Stimulated activated CD4-positive, alpha-beta T cell treated with anti-CD3 and anti-CD28 coated beads, Interleukin-1b, Interleukin-23, amount 100 ng/mL, for 4 hours (primary cell): Measurements from ENCODE around the gene SSTR3.
"Not testable (repeated sequence)": the region's sequence is repeated elsewhere in the genome, so short reads cannot be mapped to it uniquely, and the experiment has no call there.

Experiments
- DNase-seq, 2 donors: peaks; one replicate each; pipeline ENCODE4 v3.0.0-alpha.2; 2020; ENCODE audit warnings: low read depth in 2 of 2

The SSTR3 gene

DNA sequence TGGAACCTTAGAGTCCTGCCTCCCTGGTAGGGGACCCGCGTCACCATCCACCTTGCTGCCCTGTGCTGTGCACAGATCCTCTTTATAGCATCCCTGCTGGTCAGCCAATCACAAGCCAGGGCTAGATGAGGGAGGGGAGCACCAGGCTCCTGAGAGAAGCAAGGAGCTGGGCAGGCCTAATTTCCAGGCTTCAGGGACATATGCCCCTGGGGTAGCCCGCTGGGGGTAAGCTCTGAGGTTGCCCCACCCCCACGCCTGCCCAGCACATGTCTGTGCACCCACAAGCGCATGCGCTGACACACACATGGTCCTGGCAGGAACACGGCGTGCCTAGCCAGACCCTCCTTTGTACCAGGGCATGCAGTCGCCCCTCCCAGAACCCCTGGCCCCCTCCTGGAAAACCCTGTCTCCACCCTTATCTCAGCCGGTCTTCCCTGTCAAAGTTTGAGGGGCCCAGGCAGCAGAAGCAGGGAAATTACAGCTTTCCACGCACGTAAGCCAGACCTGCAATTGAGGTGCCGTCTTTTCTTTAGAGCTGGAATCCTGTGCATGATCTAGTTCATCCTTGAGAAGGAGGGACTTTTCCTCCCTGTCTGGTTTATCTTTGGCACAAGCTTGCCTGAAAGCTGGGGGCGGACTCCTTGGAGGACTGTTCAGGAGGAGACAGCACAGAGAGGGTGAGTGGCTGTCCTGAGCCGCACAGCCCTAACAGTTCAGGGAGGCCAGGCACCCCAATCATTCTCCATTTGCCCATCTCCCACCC lies 2.1 kb downstream of the SSTR3 start:
- DNase-seq: no peak

- no peak for DNase-seq
Measured at GRCh38 chr22:37209140-37209845, 3.0 kb downstream of the SSTR3 start.

DNA sequence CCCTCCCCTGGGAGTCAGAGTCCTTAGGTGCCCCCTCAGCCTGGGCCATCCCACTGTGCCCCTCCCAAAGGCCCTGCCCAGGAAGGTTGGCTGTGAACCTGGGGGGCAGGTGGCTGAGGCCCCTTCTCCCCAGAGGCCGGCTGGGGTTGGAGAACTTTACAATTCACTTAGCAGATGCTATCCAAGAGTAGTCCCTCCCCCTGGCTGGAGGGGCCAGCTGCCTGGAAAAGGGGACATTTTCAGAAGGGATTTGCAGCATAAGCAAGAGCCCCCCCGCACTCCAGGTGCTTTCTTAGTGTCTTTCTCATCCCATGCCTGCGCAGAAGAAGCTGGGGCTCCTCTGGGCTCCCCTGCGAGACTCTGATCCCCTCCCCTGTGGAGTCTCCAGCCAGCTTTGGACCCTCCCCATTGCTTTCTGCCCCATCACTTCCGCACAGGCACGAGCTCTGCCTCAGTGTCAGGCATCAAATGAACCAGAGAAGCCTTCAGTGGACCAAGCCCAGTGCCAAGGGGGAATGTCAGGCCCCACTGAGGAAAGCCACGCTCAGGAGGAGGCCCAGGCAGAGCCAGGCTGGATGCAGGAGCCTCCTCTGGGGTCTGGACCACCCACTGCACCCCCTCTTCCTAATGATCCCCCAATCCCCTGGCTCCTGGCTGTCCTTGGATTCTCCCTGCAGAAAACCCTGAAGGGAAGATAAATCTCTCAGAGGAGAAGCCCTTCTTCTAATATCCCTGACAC lies 3.7 kb downstream of the SSTR3 start:
- DNase-seq: no peak

GRCh38 chr22:37207981-37208380 lies 4.3 kb downstream of the SSTR3 start:
- DNase-seq: no peak

DNA sequence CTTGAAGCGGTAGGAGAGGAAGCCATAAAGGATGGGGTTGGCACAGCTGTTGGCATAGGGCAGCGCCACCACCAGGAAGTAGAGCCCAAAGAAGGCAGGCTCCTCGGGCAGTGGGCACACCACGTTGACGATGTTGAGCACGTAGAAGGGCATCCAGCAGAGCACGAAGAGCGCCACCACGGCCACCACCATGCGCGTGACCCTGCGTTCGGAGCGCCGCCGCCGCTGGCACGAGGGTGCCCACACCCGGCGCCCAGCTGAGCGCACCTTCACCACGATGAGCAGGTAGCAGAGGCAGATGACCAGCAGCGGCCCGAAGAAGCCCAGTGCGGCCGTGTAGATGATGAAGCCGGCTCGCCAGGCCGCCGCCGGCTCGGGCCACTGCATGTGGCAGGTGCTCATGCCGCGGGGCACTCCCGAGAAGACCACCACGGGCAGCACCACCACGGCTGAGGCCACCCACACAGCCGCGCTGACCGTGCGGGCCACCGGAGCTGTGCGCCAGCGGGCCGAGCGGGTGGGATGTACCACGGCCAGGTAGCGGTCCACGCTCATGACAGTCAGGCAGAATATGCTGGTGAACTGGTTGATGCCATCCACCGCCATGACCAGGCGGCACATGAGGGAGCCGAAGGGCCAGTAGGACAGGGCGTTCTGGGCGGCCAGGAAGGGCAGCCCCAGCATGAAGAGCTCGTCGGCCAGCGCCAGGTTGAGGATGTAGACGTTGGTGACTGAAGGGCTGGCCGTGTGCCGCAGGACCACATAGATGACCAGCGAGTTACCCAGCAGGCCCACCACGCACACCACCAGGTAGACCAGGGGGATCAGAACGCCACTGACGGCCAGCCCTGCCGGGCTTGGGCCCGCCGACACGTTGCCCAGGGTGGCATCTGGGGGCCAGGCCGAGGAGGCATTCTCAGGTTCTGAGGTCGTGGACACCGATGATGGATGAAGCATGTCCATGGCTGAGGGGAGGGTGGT lies 5.1 kb downstream of the SSTR3 start:
- no peak for DNase-seq

- no peak for DNase-seq
Measured at GRCh38 chr22:37206118-37206840, 6.0 kb downstream of the SSTR3 start.

- no peak for DNase-seq
Measured at GRCh38 chr22:37205046-37205445, 7.2 kb downstream of the SSTR3 start.

GRCh38 chr22:37204045-37204655 lies 8.1 kb downstream of the SSTR3 start:
- DNase-seq: no peak

GRCh38 chr22:37203354-37204044 lies 8.8 kb downstream of the SSTR3 start:
- no peak for DNase-seq

DNA sequence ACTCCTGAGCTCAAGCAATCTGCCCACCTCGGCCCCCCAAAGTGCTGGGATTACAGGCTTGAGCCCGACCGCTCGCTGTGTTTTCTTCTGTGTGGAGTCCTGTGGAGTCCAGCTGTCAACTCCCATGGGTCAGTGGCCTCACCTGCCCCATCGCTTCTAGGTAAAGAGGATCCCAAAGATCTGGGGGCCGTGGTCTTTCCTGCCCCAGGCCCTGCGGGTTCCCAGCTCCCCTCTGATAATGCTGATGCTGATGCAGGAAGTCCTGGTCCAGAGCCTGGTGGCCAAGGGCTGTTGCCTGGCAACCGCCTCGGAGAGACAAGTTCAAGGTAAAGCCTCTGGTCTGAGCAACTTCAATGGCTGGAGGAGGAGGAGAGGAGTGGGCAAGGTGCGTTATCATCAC lies 9.6 kb downstream of the SSTR3 start:
- no peak for DNase-seq

DNA sequence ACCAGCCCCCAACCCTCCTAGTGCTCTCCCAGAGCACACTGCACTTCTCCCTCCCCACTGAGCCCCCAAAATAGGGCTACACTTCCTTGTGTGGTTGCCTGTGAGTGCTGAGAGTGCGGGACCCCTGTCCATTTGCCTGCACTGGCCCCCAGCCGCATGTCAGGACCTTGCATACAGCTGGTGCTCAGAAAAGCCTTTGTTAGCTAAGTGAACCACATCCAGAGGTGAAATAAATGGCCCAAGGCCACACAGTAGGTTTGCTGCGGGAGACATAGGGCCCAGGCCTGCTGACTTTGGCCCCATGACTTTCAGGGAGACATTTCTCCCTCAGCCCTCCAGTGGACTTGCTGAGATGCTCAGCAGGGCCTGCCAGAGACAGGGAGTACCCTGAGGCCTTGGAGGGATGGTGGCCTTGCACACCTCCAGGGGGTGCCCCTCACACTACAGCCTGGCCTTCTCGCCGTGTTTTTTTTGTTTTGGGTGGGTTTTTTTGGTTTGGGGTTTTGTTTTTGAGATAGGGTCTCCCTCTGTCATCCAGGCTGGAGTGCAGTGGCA lies 10.2 kb downstream of the SSTR3 start:
- DNase-seq: no peak

DNA sequence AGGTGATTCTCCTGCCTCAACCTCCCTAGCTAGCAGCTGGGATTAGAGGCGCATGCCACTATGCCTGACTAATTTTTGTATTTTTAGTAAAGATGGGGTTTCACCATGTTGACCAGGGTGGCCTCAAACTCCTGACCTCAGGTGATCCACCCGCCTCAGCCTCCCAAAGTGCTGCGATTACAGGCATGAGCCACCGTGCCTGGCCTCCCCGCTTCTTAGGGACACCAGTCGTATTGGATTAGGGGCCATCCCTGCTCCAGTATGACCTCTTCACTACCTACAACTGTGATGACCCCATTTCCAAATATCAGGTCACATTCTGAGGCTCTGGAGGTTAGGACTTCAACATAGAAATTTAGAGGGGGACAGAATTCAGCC lies 10.8 kb downstream of the SSTR3 start:
- not testable (repeated sequence) for DNase-seq

DNA sequence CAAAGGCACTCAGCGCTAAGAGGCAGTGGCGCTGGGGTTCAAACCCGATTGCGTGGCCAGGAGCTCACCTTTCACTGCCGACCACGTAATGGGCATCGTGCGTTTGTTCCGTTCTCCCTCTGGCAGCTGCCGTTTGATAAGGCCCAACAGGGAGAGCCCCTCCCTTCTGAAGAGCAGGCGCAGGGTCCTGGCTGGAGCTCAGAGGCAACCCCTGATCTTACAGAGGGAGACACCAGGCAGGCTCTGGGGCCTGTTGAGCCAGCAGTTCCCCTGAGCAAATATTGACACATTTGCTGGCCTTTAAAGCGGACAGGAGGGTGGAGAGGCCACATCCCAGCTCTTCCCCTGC lies 12.5 kb downstream of the SSTR3 start:
- no peak for DNase-seq

- peak; percentile 98 to 99 for DNase-seq
Measured at GRCh38 chr22:37199103-37199759, 13.0 kb downstream of the SSTR3 start.

DNA sequence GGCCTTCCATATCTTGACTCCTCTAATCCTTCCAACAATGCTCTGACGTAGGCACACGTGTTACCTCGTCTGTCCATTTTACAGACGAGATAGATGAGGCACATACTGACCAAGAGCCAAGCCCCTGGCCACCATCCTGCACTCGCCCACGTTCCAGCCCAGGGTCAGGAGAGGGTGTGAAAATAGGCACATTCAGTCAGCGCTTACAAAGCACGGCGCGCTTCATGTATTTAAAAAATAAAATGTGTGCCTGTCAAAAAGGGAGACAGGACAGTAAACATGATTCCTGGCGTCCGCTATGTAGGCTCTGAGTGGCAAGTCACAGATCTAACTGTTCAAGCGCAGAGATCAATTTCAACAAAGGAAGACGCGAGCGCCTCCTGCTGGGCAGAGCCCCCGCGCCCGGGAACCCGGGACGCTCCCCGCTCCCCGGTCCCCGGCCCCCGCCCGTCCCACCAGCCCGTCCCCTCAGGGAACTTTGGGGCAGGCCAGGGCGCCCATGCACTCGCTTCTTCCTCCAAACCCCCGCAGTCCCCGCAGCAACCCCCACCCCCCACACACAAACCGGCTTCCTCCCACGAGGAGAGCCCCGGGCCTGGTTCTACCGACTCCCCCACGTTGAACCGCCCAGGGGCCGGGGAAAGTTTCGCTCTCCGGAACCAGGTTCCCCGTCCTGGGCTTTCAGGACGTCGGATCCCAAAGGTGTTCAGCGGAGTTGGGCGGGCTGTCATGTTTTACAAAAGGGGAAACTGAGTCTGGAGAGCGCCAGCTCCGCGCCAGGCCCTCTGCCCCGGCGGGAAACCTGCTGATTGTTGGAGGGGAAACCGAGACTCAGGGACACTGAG lies 13.8 kb downstream of the SSTR3 start:
- DNase-seq: peak; percentile 95 to 97

DNA sequence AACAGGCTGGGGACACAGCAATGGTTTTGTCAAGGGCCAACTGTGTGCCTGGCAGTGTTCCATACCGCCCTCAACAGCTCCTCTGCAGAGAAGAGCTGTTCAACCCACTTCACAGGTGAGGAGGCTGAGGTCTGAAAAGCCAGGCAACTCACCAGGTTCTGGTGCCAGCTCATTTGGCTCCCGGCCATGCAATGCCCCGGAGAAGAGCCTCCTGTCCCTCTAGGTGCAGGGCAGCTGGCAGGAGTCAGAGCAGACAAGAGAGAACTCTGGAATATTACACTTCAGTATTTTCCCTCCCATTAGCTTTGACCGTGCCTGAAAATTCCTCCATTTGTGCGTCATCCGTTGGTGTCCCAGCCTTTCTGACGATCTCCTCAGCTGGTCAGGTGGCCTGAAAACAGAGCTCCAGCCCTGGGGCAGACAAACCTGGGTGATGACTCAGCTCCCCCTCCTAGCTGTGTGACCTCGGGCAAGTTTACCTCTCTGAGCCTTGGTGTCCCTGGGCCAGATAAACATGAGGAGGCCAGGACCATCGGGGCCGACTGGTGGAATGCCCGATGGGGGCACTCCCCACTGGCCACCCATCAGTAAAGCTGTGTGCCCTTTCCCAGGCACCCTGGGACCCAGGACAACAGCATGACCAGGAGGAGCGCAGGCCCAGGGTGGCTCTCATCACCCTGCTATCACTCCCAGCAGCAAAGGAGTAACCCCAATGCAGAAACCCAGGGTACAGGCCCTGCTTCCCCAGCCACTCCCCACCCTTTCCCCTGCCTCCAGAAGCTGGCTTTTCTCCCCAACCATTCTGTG lies 14.6 kb downstream of the SSTR3 start:
- DNase-seq: no peak
